OCI-LY3 (cell line): ENCODE data around the gene LRRTM3.

Experiments
- H2AFZ ChIP-seq: fragments of 200-600, 300-600 bp; shearing (Covaris generic); 2 replicates; pipeline ENCODE4 v1.6.0; 2014; ENCODE audit warnings: antibody characterized with exemption, low read depth, low read length
- H3K27ac ChIP-seq: fragments of 200-600, 300-600 bp; sonication (generic); 2 replicates; pipeline ENCODE4 v1.5.1; 2014; ENCODE audit warnings: mild to moderate bottlenecking, low read length, moderate library complexity, mixed read lengths
- H3K27me3 ChIP-seq: fragments of 200-600, 300-600 bp; sonication (generic); 2 replicates; pipeline ENCODE4 v1.6.1; 2014; ENCODE audit warnings: low read depth, low read length, mixed read lengths
- H3K36me3 ChIP-seq: fragments of 200-600, 300-600 bp; sonication (generic); replicated peaks from 2 replicates; pipeline ENCODE3; 2014; ENCODE audit warnings: low read depth, low read length, mixed read lengths
- H3K4me1 ChIP-seq: fragments of 300-600, 200-600 bp; sonication (generic); 2 replicates; pipeline ENCODE4 v1.6.1; 2014; ENCODE audit warnings: low read length, mixed read lengths
- H3K4me2 ChIP-seq: fragments of 200-600, 300-600 bp; sonication (generic); 2 replicates; pipeline ENCODE4 v1.6.1; 2014; ENCODE audit warnings: low read length, mixed read lengths
- H3K4me3 ChIP-seq: fragments of 300-600, 200-600 bp; sonication (generic); 2 replicates; pipeline ENCODE4 v1.5.1; 2014; ENCODE audit warnings: antibody characterized with exemption, mild to moderate bottlenecking, low read length, moderate library complexity
- H3K79me2 ChIP-seq: fragments of 300-600, 200-600 bp; shearing (Covaris generic); 2 replicates; pipeline ENCODE4 v1.6.1; 2014; ENCODE audit warnings: mild to moderate bottlenecking, low read length, mixed read lengths
- H3K9ac ChIP-seq: fragments of 300-600, 200-600 bp; shearing (Covaris generic); 2 replicates; pipeline ENCODE4 v1.6.0; 2014; ENCODE audit warnings: mild to moderate bottlenecking, low read length, moderate library complexity
- H3K9me3 ChIP-seq: fragments of 200-600, 300-600 bp; shearing (Covaris generic); 2 replicates; pipeline ENCODE4 v1.6.1; 2014; ENCODE audit warnings: low read length, mixed read lengths; ENCODE audit not compliant: insufficient read depth
- H4K20me1 ChIP-seq: fragments of 200-600, 300-600 bp; sonication (generic); 2 replicates; pipeline ENCODE4 v1.6.1; 2016; ENCODE audit warnings: low read length, mixed read lengths; ENCODE audit not compliant: insufficient read depth
- EZH2phosphoT487 ChIP-seq: fragments of 200-600 bp; shearing (Covaris generic); IDR thresholded peaks from 2 replicates; pipeline ENCODE4 v1.6.1; 2018; ENCODE audit warnings: antibody characterized with exemption, mixed run types, low read depth
- TF ChIP-seq, protein P1 (sequence below): fragments of 200-600, 300-600 bp; sonication (generic); IDR thresholded peaks from 2 replicates; pipeline ENCODE4 v1.5.1; 2014; ENCODE audit warnings: antibody characterized with exemption, low read length, low read depth

LRRTM3 gene

DNA sequence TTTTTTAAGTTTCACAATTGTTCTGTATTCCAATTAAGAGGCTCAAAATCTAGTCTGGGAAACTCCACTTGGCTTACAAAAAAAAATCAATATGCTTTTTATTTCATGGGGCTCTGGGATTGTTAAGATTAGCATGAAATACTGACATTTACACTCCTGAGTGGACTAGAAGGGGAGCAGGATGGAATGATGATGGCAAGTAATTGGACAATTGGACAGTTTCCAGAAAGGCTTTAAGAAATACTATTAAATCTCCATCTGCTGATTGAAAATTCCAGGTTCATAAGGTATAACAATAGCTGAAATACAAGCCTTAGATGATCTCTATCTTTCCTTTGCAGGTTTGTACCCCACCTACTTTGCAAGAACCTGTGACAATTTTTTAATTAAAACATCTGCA is 184.4 kb downstream of the LRRTM3 start:
- no peak overlapping the region for H3K9ac ChIP-seq
- no peaks in the 10 kb centered on the region for H4K20me1 ChIP-seq
- peaks cover 14% of the 10 kb centered on the region for H3K4me1 ChIP-seq
- H3K36me3 ChIP-seq = no peaks in the 10 kb centered on the region
- H3K9me3 ChIP-seq = no peaks in the 10 kb centered on the region
- no peak overlapping the region for H3K27ac ChIP-seq
- H3K79me2 ChIP-seq = no peaks in the 10 kb centered on the region
- H3K27me3 ChIP-seq = no peaks in the 10 kb centered on the region
- H3K4me2 ChIP-seq = no peak overlapping the region
- no peak overlapping the region for H3K4me3 ChIP-seq
- no peak for TF ChIP-seq EZH2phosphoT487
- TF ChIP-seq, protein P1, sequence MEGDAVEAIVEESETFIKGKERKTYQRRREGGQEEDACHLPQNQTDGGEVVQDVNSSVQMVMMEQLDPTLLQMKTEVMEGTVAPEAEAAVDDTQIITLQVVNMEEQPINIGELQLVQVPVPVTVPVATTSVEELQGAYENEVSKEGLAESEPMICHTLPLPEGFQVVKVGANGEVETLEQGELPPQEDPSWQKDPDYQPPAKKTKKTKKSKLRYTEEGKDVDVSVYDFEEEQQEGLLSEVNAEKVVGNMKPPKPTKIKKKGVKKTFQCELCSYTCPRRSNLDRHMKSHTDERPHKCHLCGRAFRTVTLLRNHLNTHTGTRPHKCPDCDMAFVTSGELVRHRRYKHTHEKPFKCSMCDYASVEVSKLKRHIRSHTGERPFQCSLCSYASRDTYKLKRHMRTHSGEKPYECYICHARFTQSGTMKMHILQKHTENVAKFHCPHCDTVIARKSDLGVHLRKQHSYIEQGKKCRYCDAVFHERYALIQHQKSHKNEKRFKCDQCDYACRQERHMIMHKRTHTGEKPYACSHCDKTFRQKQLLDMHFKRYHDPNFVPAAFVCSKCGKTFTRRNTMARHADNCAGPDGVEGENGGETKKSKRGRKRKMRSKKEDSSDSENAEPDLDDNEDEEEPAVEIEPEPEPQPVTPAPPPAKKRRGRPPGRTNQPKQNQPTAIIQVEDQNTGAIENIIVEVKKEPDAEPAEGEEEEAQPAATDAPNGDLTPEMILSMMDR = no peak
- H2AFZ ChIP-seq = no peak overlapping the region

DNA sequence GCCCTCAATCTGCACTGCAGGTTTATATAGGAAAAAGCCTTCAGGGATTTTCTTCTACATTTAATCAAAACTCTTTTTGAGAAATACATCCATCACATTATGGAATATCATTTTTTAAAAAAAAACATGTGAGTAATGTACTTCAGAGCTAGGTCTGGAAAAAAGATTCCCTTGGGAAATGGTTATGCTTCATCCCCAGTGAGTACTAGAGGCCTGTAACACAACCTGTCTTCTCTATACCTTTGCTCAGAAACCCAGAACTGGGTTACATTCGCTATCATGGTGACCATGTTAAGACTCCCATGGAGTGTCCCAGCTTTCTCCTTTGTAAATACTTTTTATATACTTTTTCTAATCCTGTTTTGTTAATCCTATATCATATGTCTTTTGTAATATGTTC is 186.9 kb downstream of the LRRTM3 start:
- Histone ChIP-seq H3K9ac (no peak overlapping the region), H3K79me2 (no peaks in the 10 kb centered on the region), H3K4me2 (peak overlapping the region; percentile 71), H3K4me3 (no peak overlapping the region), H3K9me3 (no peaks in the 10 kb centered on the region), H3K36me3 (no peaks in the 10 kb centered on the region), H4K20me1 (no peaks in the 10 kb centered on the region), H3K27ac (no peak overlapping the region), H3K4me1 (peaks cover 14% of the 10 kb centered on the region), H3K27me3 (no peaks in the 10 kb centered on the region), H2AFZ (no peak overlapping the region)
- TF ChIP-seq, protein P1 = no peak
- TF ChIP-seq EZH2phosphoT487 = no peak

DNA sequence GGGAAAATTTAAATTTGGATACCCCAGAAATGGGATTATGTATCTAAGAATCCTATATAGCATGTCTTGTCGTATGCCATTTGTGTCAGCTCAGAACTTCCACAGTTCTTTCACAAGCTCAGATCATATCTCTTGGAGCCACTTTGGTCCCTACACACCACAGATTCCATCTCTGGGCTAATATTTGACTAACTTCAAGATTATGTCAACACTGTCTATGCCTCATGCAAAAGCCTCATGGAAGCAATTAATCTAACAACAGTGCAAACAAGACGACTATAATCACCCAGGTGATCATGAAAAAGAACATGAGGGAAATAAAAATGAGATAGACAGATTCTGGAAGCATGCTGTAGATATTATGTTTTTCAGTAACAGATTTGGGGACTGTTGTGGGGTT is 189.1 kb downstream of the LRRTM3 start:
- no peak overlapping the region for H3K27ac ChIP-seq
- no peaks in the 10 kb centered on the region for H3K79me2 ChIP-seq
- no peak overlapping the region for H3K9ac ChIP-seq
- H2AFZ ChIP-seq = no peak overlapping the region
- H3K9me3 ChIP-seq = no peaks in the 10 kb centered on the region
- H3K4me1 ChIP-seq = peaks cover 14% of the 10 kb centered on the region
- H3K4me2 ChIP-seq = no peak overlapping the region
- no peak for TF ChIP-seq EZH2phosphoT487
- H4K20me1 ChIP-seq = no peaks in the 10 kb centered on the region
- H3K27me3 ChIP-seq = no peaks in the 10 kb centered on the region
- no peak overlapping the region for H3K4me3 ChIP-seq
- H3K36me3 ChIP-seq = no peaks in the 10 kb centered on the region

- no peaks in the 10 kb centered on the region for H3K36me3 ChIP-seq
- no peak overlapping the region for H3K9ac ChIP-seq
- H4K20me1 ChIP-seq = no peaks in the 10 kb centered on the region
- no peak overlapping the region for H3K4me2 ChIP-seq
- no peak overlapping the region for H3K27ac ChIP-seq
- TF ChIP-seq EZH2phosphoT487 = no peak
- TF ChIP-seq, protein P1 = no peak
- H3K27me3 ChIP-seq = no peaks in the 10 kb centered on the region
- no peaks in the 10 kb centered on the region for H3K9me3 ChIP-seq
- H3K79me2 ChIP-seq = no peaks in the 10 kb centered on the region
- no peak overlapping the region for H3K4me3 ChIP-seq
- no peak overlapping the region for H2AFZ ChIP-seq
- H3K4me1 ChIP-seq = peaks cover 14% of the 10 kb centered on the region
Measured at GRCh38 chr10:67115972-67116371, 190.1 kb downstream of the LRRTM3 start.

DNA sequence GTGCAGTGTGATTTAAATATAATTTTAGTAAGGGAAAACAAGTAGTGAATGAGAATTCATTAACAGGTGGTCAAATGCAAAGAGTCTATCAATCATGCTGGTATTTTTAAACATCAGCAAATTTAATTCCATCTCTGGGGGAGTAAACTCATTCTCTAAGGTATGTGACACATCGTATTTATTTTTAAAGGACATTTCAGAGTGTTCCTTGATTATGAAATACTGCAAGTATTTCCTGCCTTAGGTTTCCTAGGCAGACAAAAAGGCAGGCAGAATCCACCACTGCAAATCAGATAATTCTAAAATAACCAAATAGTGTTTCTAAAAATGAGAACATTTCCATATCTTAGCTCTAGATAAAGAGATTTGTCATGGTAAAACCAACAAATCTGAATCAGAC is 193.8 kb downstream of the LRRTM3 start:
- Histone ChIP-seq H3K79me2 (no peaks in the 10 kb centered on the region), H3K27me3 (no peaks in the 10 kb centered on the region), H3K36me3 (no peaks in the 10 kb centered on the region), H3K4me1 (no peaks in the 10 kb centered on the region), H3K9me3 (no peaks in the 10 kb centered on the region), H3K9ac (no peak overlapping the region), H3K4me3 (no peak overlapping the region), H3K4me2 (no peak overlapping the region), H3K27ac (no peak overlapping the region), H4K20me1 (no peaks in the 10 kb centered on the region), H2AFZ (no peak overlapping the region)
- TF ChIP-seq EZH2phosphoT487 = no peak
- TF ChIP-seq, protein P1 = no peak
